Measurements from ENCODE around the gene CTXN3. TPM values are rescaled to one million over a fixed set of nuclear protein-coding genes. Genes with fewer than 3 reads are reported as not detected.

CTXN3 gene
- total and polyA plus RNA-seq, 2 donors (not counting 3 experiments of a cell fraction or from before 2014, with no cell fraction given): not detected

DNA sequence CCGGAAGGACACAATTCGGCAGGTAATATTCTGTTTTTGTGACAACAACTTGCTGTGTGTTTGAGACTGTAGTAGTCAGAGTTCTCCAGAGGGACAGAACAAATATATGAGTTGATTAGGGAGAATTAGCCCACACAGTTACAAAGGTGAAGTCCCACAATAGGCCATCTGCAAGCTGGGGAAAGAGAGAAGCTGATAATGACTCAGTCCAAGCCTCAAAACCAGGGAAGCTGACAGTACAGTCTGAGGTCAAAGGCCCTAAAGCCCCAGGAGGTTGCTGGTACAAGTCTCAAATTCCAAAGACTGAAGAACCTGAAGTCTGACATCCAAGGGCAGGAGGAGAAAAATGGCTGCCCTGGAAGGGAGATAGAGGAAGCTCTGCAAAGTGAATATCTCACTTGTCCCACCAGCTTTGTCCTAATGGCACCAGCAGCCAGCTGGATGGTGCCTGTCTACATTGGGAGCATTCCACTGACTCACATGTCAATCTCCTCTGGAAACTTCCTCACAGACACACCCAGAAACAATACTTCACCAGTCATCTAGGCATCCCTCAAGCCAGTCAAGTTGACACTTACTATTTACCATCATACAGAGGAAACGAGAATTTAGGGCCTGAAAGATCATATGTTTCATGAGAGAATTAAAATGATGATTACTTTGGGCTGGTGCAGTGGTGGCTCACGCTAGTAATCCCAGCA is 36.3 kb upstream of the CTXN3 start:
- H3K4me1 ChIP-seq (ENCODE audit: control insufficient read depth, extremely low read depth, insufficient read depth, low read length): no peaks in the 10 kb centered on the region
- H3K79me2 ChIP-seq (ENCODE audit: control insufficient read depth, insufficient read depth, low read length): no peaks in the 10 kb centered on the region
- no peak overlapping the region for H2AFZ ChIP-seq (ENCODE audit: low read depth, low read length)
- intact Hi-C loops (cut with micrococcal nuclease) (no loop called here), dilution Hi-C loops (cut with MboI; ENCODE audit: extremely low pct_ligation_motif_present, low sequenced_read_pairs) (no loop called here)
- no peak overlapping the region for H3K4me2 ChIP-seq (ENCODE audit: insufficient read depth, low read length)
- H4K20me1 ChIP-seq (replicated peaks; ENCODE audit: control insufficient read depth, extremely low read depth, insufficient read depth, low read length): no peaks in the 10 kb centered on the region
- ChIA-PET POLR2A (no interaction called here), CTCF (interaction anchor here (0.7 kb wide), 1 partner anchor 15 kb away, joined by 3 read pairs; no protein-coding TSS in a partner anchor)
- DNase-seq (ENCODE audit: low read depth, low spot score) (no peak), FAIRE-seq (no peak)
- H3K36me3 ChIP-seq (ENCODE audit: control insufficient read depth in 2 of 2, extremely low read depth in 1 of 2, insufficient read depth in 2 of 2, low read length in 2 of 2): no peaks in the 10 kb centered on the region
- no peak overlapping the region for H3K4me3 ChIP-seq (replicated peaks in 1 of 3; ENCODE audit: insufficient read depth in 1 of 3, low read depth in 1 of 3, low read length in 3 of 3)
- no peak for TF ChIP-seq JUN (IDR thresholded peaks at IDR 0.05; ENCODE audit: borderline replicate concordance, insufficient read depth, insufficient read length, low read depth)
- no peak for TF ChIP-seq GATA2 (IDR thresholded peaks at IDR 0.05; ENCODE audit: insufficient read depth, insufficient read length, low read depth, low read length)
- no peak for TF ChIP-seq FOS (IDR thresholded peaks at IDR 0.05; ENCODE audit: borderline replicate concordance, insufficient read depth, low read length)
- TF ChIP-seq, protein P1, sequence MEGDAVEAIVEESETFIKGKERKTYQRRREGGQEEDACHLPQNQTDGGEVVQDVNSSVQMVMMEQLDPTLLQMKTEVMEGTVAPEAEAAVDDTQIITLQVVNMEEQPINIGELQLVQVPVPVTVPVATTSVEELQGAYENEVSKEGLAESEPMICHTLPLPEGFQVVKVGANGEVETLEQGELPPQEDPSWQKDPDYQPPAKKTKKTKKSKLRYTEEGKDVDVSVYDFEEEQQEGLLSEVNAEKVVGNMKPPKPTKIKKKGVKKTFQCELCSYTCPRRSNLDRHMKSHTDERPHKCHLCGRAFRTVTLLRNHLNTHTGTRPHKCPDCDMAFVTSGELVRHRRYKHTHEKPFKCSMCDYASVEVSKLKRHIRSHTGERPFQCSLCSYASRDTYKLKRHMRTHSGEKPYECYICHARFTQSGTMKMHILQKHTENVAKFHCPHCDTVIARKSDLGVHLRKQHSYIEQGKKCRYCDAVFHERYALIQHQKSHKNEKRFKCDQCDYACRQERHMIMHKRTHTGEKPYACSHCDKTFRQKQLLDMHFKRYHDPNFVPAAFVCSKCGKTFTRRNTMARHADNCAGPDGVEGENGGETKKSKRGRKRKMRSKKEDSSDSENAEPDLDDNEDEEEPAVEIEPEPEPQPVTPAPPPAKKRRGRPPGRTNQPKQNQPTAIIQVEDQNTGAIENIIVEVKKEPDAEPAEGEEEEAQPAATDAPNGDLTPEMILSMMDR (IDR thresholded peaks at IDR 0.05; ENCODE audit: extremely low read depth in 1 of 2, insufficient read depth in 1 of 2, low read depth in 1 of 2, low read length in 2 of 2): no peak
- TF ChIP-seq POLR2A (IDR thresholded peaks at IDR 0.05; ENCODE audit: low read depth, low read length): no peak
- TF ChIP-seq, protein P2, sequence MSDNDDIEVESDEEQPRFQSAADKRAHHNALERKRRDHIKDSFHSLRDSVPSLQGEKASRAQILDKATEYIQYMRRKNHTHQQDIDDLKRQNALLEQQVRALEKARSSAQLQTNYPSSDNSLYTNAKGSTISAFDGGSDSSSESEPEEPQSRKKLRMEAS (IDR thresholded peaks at IDR 0.05; ENCODE audit: insufficient read depth, insufficient read length): no peak
- TF ChIP-seq MYC (IDR thresholded peaks at IDR 0.05; ENCODE audit: low read depth, low read length): no peak
- TF ChIP-seq POLR2AphosphoS5 (IDR thresholded peaks at IDR 0.05; ENCODE audit: insufficient read depth, low read depth, low read length): no peak
- no peak for TF ChIP-seq EZH2 (IDR thresholded peaks at IDR 0.05; ENCODE audit: borderline replicate concordance, low read depth, low read length, severe bottlenecking)
- no peaks in the 10 kb centered on the region for H3K9me3 ChIP-seq (replicated peaks; ENCODE audit: control insufficient read depth, insufficient read depth, low read length)
- no peak overlapping the region for H3K27ac ChIP-seq (ENCODE audit: insufficient read depth, low read depth, low read length)
- H3K9ac ChIP-seq (replicated peaks; ENCODE audit: extremely low read depth, insufficient read depth, low read length): no peak overlapping the region
- peaks cover 0 to 2% of the 10 kb centered on the region in 2 experiments for H3K27me3 ChIP-seq (ENCODE audit: control insufficient read depth in 2 of 2, insufficient read depth in 2 of 2, low read length in 2 of 2)
- no TSS peak for BruUV-seq (replicated peaks)
- no peaks in the 10 kb centered on the region for H3K9me1 ChIP-seq (replicated peaks; ENCODE audit: control insufficient read depth, extremely low read depth, insufficient read depth, low read length)
